Mucosa of rectum (tissue), 2 donors: ENCODE measurements around the gene APBA1.
A peak's percentile ranks its signal among the peaks of the same experiment; 100 is the strongest.

Source experiments
- H3K27ac ChIP-seq, 2 donors: one replicate each; pipeline ENCODE4 v1.7.0; 2013; ENCODE audit warnings: inconsistent platforms in 2 of 2, low read depth in 2 of 2, low read length in 2 of 2
- H3K27me3 ChIP-seq, 2 donors: one replicate each; pipeline ENCODE4 v1.7.0; 2013; ENCODE audit warnings: low read length in 2 of 2; ENCODE audit not compliant: control insufficient read depth in 2 of 2, insufficient read depth in 2 of 2
- H3K36me3 ChIP-seq, 2 donors: one replicate each; pipeline ENCODE4 v1.7.0; 2013; ENCODE audit warnings: low read length in 2 of 2; ENCODE audit not compliant: control insufficient read depth in 2 of 2, insufficient read depth in 2 of 2
- H3K4me1 ChIP-seq, 2 donors: one replicate each; pipeline ENCODE4 v1.7.0; 2013; ENCODE audit warnings: low read length in 2 of 2, mild to moderate bottlenecking in 1 of 2; ENCODE audit not compliant: control insufficient read depth in 2 of 2, insufficient read depth in 2 of 2
- H3K4me3 ChIP-seq, 2 donors: one replicate each; pipeline ENCODE4 v1.7.0; 2013; ENCODE audit warnings: low read length in 2 of 2
- H3K9ac ChIP-seq, 2 donors: one replicate each; pipeline ENCODE4 v1.7.0; 2013; ENCODE audit warnings: low read length in 2 of 2, low read depth in 1 of 2, mild to moderate bottlenecking in 1 of 2
- H3K9me3 ChIP-seq, 2 donors: one replicate each; pipeline ENCODE4 v1.7.0; 2013; ENCODE audit warnings: low read length in 2 of 2; ENCODE audit not compliant: control insufficient read depth in 2 of 2
- donor health status: healthy.
- donor health status: Normal muscosa, but diverticular disease.

The APBA1 gene

GRCh38 chr9:69430206-69430605, 242.0 kb downstream of the APBA1 start:
- H3K36me3 ChIP-seq: no peaks in the 10 kb centered on the region
- no peak overlapping the region for H3K9ac ChIP-seq
- H3K27ac ChIP-seq: no peak overlapping the region
- no peaks in the 10 kb centered on the region for H3K27me3 ChIP-seq
- no peaks in the 10 kb centered on the region for H3K4me1 ChIP-seq
- H3K9me3 ChIP-seq: no peaks in the 10 kb centered on the region
- H3K4me3 ChIP-seq: no peak overlapping the region

DNA sequence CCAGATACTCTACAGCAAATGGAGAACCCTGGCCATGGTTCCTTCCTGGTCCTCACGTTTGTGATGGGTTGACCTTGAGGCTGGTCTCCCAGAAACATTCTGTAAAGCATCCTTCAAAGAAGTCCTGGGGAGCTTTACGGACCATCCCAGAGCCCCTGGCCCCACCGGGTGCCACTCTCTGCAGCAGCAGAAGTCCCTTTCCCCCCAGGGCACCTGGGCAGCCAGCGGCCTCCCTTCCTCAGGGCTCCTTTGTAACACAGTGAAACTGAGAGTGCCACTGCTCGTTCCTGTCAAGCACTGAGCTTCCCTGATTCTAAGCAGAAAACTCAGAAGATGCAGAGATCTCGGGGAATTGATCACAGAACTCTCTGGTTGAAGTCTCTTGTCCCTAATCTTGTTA, 242.9 kb downstream of the APBA1 start:
- Histone ChIP-seq H3K27ac (no peak overlapping the region), H3K9me3 (no peaks in the 10 kb centered on the region), H3K27me3 (no peaks in the 10 kb centered on the region), H3K9ac (no peak overlapping the region), H3K36me3 (no peaks in the 10 kb centered on the region), H3K4me3 (no peak overlapping the region), H3K4me1 (no peaks in the 10 kb centered on the region)

DNA sequence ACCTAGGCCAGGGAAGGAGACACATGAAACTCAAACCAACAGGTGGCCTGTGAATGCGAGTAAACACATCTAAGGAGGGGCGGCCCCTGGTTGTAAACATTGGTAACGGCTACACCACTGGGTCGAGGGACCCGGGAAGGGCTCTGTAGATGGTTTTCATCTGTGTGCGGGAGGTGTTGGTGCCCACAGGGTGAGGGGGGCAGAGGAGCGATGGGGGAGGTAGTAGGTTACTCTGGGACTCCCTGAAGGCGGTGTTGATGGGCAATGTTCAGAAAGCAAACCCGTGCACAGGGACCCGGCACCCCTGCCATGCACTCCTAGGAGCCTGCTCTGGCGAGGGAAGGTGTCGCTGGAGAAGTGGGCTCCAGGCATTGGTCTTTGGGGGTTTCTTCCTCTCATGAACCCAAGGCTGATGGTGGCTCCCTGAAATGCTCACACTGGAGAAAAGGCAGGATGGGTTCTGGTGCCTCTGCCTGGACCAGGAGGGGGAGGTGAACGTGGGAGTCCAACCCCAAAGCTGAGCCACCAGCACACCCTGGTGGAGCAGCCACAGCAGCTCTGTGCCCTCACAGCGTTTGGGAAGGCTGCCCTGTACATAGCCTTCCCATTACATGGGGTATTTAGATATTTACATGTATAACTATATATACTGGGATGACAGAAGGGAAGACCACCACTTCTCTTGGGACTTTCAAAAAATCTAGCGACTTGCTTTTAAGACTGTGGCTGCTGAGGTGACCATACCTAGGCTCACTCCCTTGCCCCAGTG, 244.0 kb downstream of the APBA1 start:
- Histone ChIP-seq H3K27me3 (no peaks in the 10 kb centered on the region), H3K9me3 (no peaks in the 10 kb centered on the region), H3K36me3 (no peaks in the 10 kb centered on the region), H3K4me1 (no peaks in the 10 kb centered on the region), H3K27ac (no peak overlapping the region), H3K4me3 (no peak overlapping the region), H3K9ac (no peak overlapping the region)

DNA sequence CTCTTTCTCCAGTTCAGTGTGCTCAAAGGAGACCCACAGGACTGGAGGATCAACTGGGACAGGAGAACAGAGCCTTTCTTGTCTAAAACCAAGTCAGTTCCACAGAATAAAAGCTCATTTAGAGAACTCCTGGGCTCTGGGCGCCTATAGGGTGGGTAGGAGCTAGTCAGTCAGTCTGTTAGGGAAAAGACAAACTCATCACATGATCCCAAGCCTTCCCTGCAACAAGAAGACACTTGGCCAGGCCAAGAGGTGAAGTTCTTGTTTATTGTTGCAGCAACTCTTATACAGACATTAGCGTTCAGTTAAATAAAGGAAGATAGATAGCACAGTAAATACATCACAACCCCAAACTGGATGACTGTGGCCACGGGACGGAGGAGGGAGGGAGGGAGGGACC, 244.9 kb downstream of the APBA1 start:
- no peaks in the 10 kb centered on the region for H3K4me1 ChIP-seq
- H3K27me3 ChIP-seq: no peaks in the 10 kb centered on the region
- H3K36me3 ChIP-seq: no peaks in the 10 kb centered on the region
- H3K9me3 ChIP-seq: no peaks in the 10 kb centered on the region
- no peak overlapping the region for H3K4me3 ChIP-seq
- no peak overlapping the region for H3K9ac ChIP-seq
- H3K27ac ChIP-seq: no peak overlapping the region

- Histone ChIP-seq H3K4me1 (no peaks in the 10 kb centered on the region), H3K9me3 (no peaks in the 10 kb centered on the region), H3K36me3 (no peaks in the 10 kb centered on the region), H3K9ac (no peak overlapping the region), H3K27ac (no peak overlapping the region), H3K4me3 (no peak overlapping the region), H3K27me3 (no peaks in the 10 kb centered on the region)
Measured at GRCh38 chr9:69425136-69425801, 246.9 kb downstream of the APBA1 start.

- Histone ChIP-seq H3K9me3 (no peaks in the 10 kb centered on the region), H3K4me3 (no peak overlapping the region), H3K4me1 (no peaks in the 10 kb centered on the region), H3K27ac (no peak overlapping the region), H3K9ac (no peak overlapping the region), H3K27me3 (no peaks in the 10 kb centered on the region), H3K36me3 (no peaks in the 10 kb centered on the region)
Measured at GRCh38 chr9:69421908-69422801, 250.0 kb downstream of the APBA1 start.

GRCh38 chr9:69420611-69421270, 251.4 kb downstream of the APBA1 start:
- Histone ChIP-seq H3K27ac (no peak overlapping the region), H3K9me3 (no peaks in the 10 kb centered on the region), H3K9ac (no peak overlapping the region), H3K4me1 (no peaks in the 10 kb centered on the region), H3K4me3 (no peak overlapping the region), H3K27me3 (no peaks in the 10 kb centered on the region), H3K36me3 (no peaks in the 10 kb centered on the region)

DNA sequence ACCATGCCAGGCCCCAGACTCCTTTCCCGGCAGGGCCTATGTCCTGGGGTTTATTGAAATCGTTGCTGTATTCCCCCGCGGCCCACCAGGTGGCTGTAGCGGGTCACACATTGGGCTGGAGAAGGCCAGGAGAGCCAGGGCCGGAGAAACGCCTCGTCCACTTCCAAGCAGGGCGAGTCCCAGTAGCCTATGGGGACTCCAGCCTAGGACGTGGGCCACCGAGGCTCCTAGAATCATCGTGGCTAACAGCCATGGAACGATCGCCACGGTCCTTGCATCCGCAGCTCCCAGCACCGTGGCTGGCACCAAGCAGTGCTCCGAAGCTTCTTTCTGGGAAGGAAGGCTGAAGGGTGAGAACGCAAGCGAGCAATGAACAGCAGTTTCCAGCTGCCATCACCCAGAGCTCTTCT, 259.4 kb downstream of the APBA1 start:
- Histone ChIP-seq H3K9ac (no peak overlapping the region), H3K9me3 (no peaks in the 10 kb centered on the region), H3K4me3 (peak overlapping the region in 1 of 2 donors; percentile 42), H3K4me1 (no peaks in the 10 kb centered on the region), H3K27me3 (no peaks in the 10 kb centered on the region), H3K27ac (no peak overlapping the region), H3K36me3 (no peaks in the 10 kb centered on the region)

GRCh38 chr9:69411931-69412740, 260.0 kb downstream of the APBA1 start:
- Histone ChIP-seq H3K27me3 (no peaks in the 10 kb centered on the region), H3K9ac (no peak overlapping the region), H3K4me1 (no peaks in the 10 kb centered on the region), H3K9me3 (no peaks in the 10 kb centered on the region), H3K4me3 (no peak overlapping the region), H3K27ac (no peak overlapping the region), H3K36me3 (no peaks in the 10 kb centered on the region)
